ENCODE results near the gene FOSL2. TPM values are rescaled to one million over a fixed set of nuclear protein-coding genes. Genes with fewer than 3 reads are reported as not detected.

Gene FOSL2
- total RNA-seq, 1 experiment from 2014 or later, result 12.2 TPM

DNA sequence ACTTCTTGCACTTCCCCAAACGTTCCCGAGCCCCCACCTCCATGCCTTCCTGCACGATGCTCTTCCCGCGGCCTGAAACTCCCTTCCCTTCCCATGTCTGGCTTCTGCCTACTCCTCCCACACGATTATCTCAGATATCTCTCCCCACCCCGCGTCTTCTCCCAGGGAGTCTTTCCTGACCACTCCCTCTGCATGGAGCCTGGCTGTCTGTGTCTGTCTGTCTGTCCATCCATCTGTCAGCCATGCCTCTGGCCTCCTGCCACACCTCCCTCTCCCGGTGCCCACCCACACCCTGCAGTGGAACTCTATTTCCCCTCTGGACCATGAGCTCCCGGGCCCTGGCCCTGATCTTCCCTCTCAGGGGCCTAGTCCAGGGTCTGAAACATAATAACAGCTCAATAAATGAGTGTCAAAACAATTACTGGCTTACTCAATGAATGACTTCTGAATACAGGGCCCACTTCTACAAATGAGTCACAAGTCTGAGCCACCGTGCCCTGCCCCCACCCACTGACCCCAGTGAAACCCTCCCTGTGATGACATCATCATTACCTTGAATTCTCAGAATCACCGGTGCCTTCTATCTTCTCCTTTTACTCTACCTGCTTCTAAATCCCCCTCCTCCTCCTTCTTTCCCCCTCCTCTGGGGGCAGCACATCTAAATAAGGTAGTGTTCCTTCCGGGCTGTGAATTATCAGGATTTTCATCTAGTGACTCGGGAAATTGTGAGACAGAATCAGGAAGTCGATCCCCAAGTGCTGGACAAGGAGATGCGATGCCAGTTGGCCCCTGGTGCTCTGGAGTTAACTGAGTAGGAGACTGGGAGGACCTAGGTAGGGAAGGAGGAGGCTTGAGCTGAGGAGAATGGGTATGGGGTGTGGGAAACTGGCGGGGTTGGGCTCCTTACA lies 57.1 kb downstream of the FOSL2 start:
- no peak for TF ChIP-seq EZH2 (IDR thresholded peaks at IDR 0.05; ENCODE audit: borderline replicate concordance, low read depth, low read length, poor library complexity, severe bottlenecking)
- TF ChIP-seq, protein P1, sequence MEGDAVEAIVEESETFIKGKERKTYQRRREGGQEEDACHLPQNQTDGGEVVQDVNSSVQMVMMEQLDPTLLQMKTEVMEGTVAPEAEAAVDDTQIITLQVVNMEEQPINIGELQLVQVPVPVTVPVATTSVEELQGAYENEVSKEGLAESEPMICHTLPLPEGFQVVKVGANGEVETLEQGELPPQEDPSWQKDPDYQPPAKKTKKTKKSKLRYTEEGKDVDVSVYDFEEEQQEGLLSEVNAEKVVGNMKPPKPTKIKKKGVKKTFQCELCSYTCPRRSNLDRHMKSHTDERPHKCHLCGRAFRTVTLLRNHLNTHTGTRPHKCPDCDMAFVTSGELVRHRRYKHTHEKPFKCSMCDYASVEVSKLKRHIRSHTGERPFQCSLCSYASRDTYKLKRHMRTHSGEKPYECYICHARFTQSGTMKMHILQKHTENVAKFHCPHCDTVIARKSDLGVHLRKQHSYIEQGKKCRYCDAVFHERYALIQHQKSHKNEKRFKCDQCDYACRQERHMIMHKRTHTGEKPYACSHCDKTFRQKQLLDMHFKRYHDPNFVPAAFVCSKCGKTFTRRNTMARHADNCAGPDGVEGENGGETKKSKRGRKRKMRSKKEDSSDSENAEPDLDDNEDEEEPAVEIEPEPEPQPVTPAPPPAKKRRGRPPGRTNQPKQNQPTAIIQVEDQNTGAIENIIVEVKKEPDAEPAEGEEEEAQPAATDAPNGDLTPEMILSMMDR (conservative IDR thresholded peaks at IDR 0.05; ENCODE audit: low read depth, low read length), result no peak
- Histone ChIP-seq H3K27me3 (replicated peaks; ENCODE audit: insufficient read depth, low read depth, low read length, poor library complexity) (no peaks in the 10 kb centered on the region), H3K27ac (ENCODE audit: low read depth, low read length, poor library complexity, severe bottlenecking) (no peak overlapping the region), H3K4me1 (ENCODE audit: insufficient read depth, low read length, poor library complexity, severe bottlenecking) (no peaks in the 10 kb centered on the region), H3K4me3 (ENCODE audit: low read depth, low read length, poor library complexity, severe bottlenecking) (no peak overlapping the region), H3K9me3 (ENCODE audit: low read depth, low read length, poor library complexity, severe bottlenecking) (no peaks in the 10 kb centered on the region), H3K36me3 (ENCODE audit: insufficient read depth, low read length, poor library complexity, severe bottlenecking) (no peaks in the 10 kb centered on the region)
- ChIA-PET POLR2A (ENCODE audit: low non-redundant PET) (no interaction called here), CTCF (no interaction called here)
- intact Hi-C loops (cut with micrococcal nuclease; ENCODE audit: unreplicated experiment), result loop anchor here (5.0 kb wide), 1 partner anchor 747 kb away; no protein-coding TSS in a partner anchor
- BruUV-seq (replicated peaks), result no TSS peak
- DNase-seq (ENCODE audit: low spot score), result peak; percentile 55

DNA sequence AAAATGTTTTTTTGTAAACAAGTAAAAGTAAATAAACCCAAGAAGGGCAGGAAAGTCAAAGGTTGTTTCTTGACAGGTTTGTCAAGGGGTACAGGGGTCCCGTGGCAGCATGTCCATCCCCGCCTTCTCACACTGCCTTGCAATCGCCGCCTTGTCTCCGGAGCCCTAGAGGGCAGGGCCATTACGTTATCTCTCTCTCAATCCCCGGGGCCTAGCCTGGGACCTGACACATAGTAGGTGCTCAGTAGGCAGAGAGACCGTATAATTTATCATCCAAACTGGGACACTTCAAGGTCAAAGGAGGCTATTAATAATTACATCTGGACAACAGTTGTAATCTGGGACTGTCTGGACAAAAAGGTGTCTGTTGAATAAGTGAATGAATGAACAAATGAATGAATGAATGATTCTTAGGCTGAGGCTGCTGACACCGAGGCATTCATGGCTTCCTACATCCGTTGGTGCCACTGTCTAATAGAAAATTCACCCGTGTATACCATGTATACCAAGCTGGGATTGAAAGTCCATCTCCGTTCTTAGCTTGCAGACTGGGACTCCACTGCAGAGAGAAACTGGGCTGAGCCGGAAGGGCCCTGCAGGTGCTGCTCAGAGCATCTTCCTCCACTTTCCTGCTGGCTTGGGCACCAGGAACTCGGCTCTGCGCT lies 58.4 kb downstream of the FOSL2 start:
- TF ChIP-seq EZH2 (IDR thresholded peaks at IDR 0.05; ENCODE audit: borderline replicate concordance, low read depth, low read length, poor library complexity, severe bottlenecking), result no peak
- TF ChIP-seq, protein P1 (conservative IDR thresholded peaks at IDR 0.05; ENCODE audit: low read depth, low read length), result no peak
- intact Hi-C loops (cut with micrococcal nuclease; ENCODE audit: unreplicated experiment), result loop anchor here (5.0 kb wide), 1 partner anchor 749 kb away; no protein-coding TSS in a partner anchor
- Histone ChIP-seq H3K9me3 (ENCODE audit: low read depth, low read length, poor library complexity, severe bottlenecking) (no peaks in the 10 kb centered on the region), H3K27ac (ENCODE audit: low read depth, low read length, poor library complexity, severe bottlenecking) (no peak overlapping the region), H3K4me1 (ENCODE audit: insufficient read depth, low read length, poor library complexity, severe bottlenecking) (no peaks in the 10 kb centered on the region), H3K36me3 (ENCODE audit: insufficient read depth, low read length, poor library complexity, severe bottlenecking) (no peaks in the 10 kb centered on the region), H3K4me3 (ENCODE audit: low read depth, low read length, poor library complexity, severe bottlenecking) (no peak overlapping the region), H3K27me3 (replicated peaks; ENCODE audit: insufficient read depth, low read depth, low read length, poor library complexity) (no peaks in the 10 kb centered on the region)
- ChIA-PET CTCF (interaction anchor here (0.7 kb wide), 1 partner anchor 55 kb away, joined by 3 read pairs; no protein-coding TSS in a partner anchor), POLR2A (ENCODE audit: low non-redundant PET) (no interaction called here)
- no TSS peak for BruUV-seq (replicated peaks)
- DNase-seq (ENCODE audit: low spot score), result no peak

- Histone ChIP-seq H3K4me3 (ENCODE audit: low read depth, low read length, poor library complexity, severe bottlenecking) (no peak overlapping the region), H3K36me3 (ENCODE audit: insufficient read depth, low read length, poor library complexity, severe bottlenecking) (no peaks in the 10 kb centered on the region), H3K27ac (ENCODE audit: low read depth, low read length, poor library complexity, severe bottlenecking) (no peak overlapping the region), H3K27me3 (replicated peaks; ENCODE audit: insufficient read depth, low read depth, low read length, poor library complexity) (no peaks in the 10 kb centered on the region), H3K4me1 (ENCODE audit: insufficient read depth, low read length, poor library complexity, severe bottlenecking) (no peaks in the 10 kb centered on the region), H3K9me3 (ENCODE audit: low read depth, low read length, poor library complexity, severe bottlenecking) (no peaks in the 10 kb centered on the region)
- intact Hi-C loops (cut with micrococcal nuclease; ENCODE audit: unreplicated experiment), result loop anchor here (1.0 to 5.0 kb wide), 2 partner anchors 698 to 750 kb away; no protein-coding TSS in a partner anchor
- BruUV-seq (replicated peaks), result no TSS peak
- ChIA-PET POLR2A (ENCODE audit: low non-redundant PET) (no interaction called here), CTCF (interaction anchor here (0.6 to 1.0 kb wide), 3 partner anchors 11 to 698 kb away, joined by 3 to 5 read pairs (median 5); no protein-coding TSS in a partner anchor)
- TF ChIP-seq, protein P1 (conservative IDR thresholded peaks at IDR 0.05; ENCODE audit: low read depth, low read length), result no peak
- no peak for TF ChIP-seq EZH2 (IDR thresholded peaks at IDR 0.05; ENCODE audit: borderline replicate concordance, low read depth, low read length, poor library complexity, severe bottlenecking)
- no peak for DNase-seq (ENCODE audit: low spot score)
Observed at GRCh38 chr2:28451793-28452533, 59.3 kb downstream of the FOSL2 start.

All from A673 (cell line).